Heart right ventricle (tissue), 16 donors: Measurements from ENCODE around the gene ETV2. TPM values are rescaled to one million over a fixed set of nuclear protein-coding genes. Genes with fewer than 3 reads are reported as not detected.

ENCODE experiments used
- ATAC-seq, 8 donors: fragments of 200-7000 bp; cut with Tn5 transposase; one replicate each; pipeline ENCODE4 v1.9.1; 2020; ENCODE audit warnings: mild to moderate bottlenecking in 8 of 8, moderate library complexity in 8 of 8, moderate number of reproducible peaks in 1 of 8
- DNase-seq, 2 donors: peaks; one replicate each; pipeline ENCODE4 v3.0.0-alpha.2; 2020
- H3K27ac ChIP-seq, 10 donors: fragments of 200-600 bp; sonication (generic) in 2 of 10; one replicate each; pipeline versions ENCODE4 v1.5.0 to v1.8.0; 2020 to 2022; ENCODE audit warnings: mild to moderate bottlenecking in 3 of 10
- H3K27me3 ChIP-seq, 7 donors: fragments of 200-600 bp; one replicate each; pipeline ENCODE4 v1.8.0; 2021 to 2022; ENCODE audit warnings: mild to moderate bottlenecking in 2 of 7
- H3K36me3 ChIP-seq, 9 donors: fragments of 200-600 bp; sonication (generic) in 1 of 9; one replicate each; pipeline versions ENCODE4 v1.5.0 to v1.8.0; 2020 to 2022; ENCODE audit warnings: mild to moderate bottlenecking in 2 of 9
- H3K4me1 ChIP-seq, 9 donors: fragments of 200-600 bp; sonication (generic) in 1 of 9; one replicate each; pipeline versions ENCODE4 v1.5.0 to v1.8.0; 2020 to 2022; ENCODE audit warnings: mild to moderate bottlenecking in 4 of 9
- H3K4me3 ChIP-seq, 10 donors: fragments of 200-600 bp; sonication (generic) in 2 of 10; one replicate each; pipeline versions ENCODE4 v1.5.0 to v1.8.0; 2020 to 2022; ENCODE audit warnings: mild to moderate bottlenecking in 7 of 10, moderate library complexity in 2 of 10
- H3K9me3 ChIP-seq, 11 donors: fragments of 200-600 bp in 10 of 11; sonication (generic) in 2 of 11; one replicate each; pipeline versions ENCODE4 v1.5.0 to v1.8.0; 2013 to 2022; ENCODE audit warnings: mild to moderate bottlenecking in 2 of 11, control low read depth in 1 of 11, moderate library complexity in 1 of 11
- WGBS, 2 donors: extraction: QIAGEN DNeasy Blood & Tissue Kit; methylation state at CpG; one replicate each; pipeline ENCODE4 v1.1.7; 2013; ENCODE audit warnings: inconsistent platforms in 1 of 2; 5-methylcytosine and 5-hydroxymethylcytosine counted together
- intact Hi-C, 10 donors: fragments of 100-400 bp; cut with DNase I; formaldehyde crosslinking; loops; one replicate each; pipeline versions ENCODE4 v1.11.1 to v1.14.2; 2022
- polyA plus RNA-seq, 2 donors: library from polyadenylated mRNA; stranded (reverse); fragments of 200-250 nt; gene quantifications; one replicate each; pipeline ENCODE4 v1.2.3, GENCODE V29; 2013
- total RNA-seq, 10 donors: library from RNA; stranded (reverse); fragmentation: NEBNext Ultra II Directional in 3 of 10; extraction: Animal tissue kit (Norgen Biotek cat#: 25700) in 3 of 10; gene quantifications; one replicate each; pipeline versions ENCODE4 v1.2.1 to v1.2.4, GENCODE V29; 2021 to 2023
- TF ChIP-seq, protein P1 (sequence below), 9 donors: fragments of 200-600 bp; sonication (generic) in 2 of 9; IDR thresholded peaks; one replicate each; pipeline versions ENCODE4 v1.5.0 to v1.8.0; 2021 to 2022; ENCODE audit warnings: antibody characterized with exemption in 9 of 9, mild to moderate bottlenecking in 5 of 9, moderate library complexity in 1 of 9
- donor health status: Arrhythmogenic right ventricular cardiomyopathy.
- donor health status: ischemic (EF 13 %, LVEDD 7.1; RV severe dilation, severe dysfunction).
- donor health status: healthy with polysubstance abuse.
- donor health status: DM: no; HTN: yes; CAD: no.
- donor health status: DM: no; HTN: no; CAD: no.
- donor health status: ischemic (EF 25% LVEDD 6.9; RV normal size, moderate dysfunction).
- donor health status: ischemic (EF 25% LVEDD 5.7; RV mildly dilated, moderate dysfunction).
- donor health status: healthy.
- donor health status: DM: yes; HTN: yes; CAD: no.
- donor health status: Ischemic cardiomyopathy.
- donor health status: ischemic (EF 35%, LVEDD 5.7; RV mildly dilated, moderate dysfunction).
- donor health status: nonischemic (EF 11% LVEDD 7.7; RV severe dilation, severe dysfunction).
- donor health status: DM: yes; HTN: yes; CAD: no.
- donor health status: PGD.
- donor health status: ischemic (EF 29% LVEDD 5.4; RV normal size, mild dysfunction).
- donor health status: nonischemic (EF 23%, LVEDD 6.1; RV moderate dilation, normal function).

The ETV2 gene
- total and polyA plus RNA-seq, 12 donors = 0.26 to 1.5 (median 0.41) TPM; not detected in 6

DNA sequence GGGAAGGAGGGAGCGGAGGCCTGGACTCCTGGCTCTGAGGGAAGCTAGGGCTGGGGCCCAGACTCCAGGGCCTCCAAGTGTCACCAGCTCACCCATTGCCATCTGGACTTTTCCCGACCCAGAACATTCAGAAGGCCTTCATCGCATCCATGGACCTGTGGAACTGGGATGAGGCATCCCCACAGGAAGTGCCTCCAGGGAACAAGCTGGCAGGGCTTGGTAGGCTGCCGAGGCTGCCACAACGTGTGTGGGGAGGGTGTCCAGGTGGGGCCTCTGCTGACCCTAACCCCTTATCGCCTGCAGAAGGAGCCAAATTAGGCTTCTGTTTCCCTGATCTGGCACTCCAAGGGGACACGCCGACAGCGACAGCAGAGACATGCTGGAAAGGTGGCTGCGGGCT lies 767 bp downstream of the ETV2 start:
- 65 to 72% methylated on average over 10 of the region's 10 CpGs for WGBS, 2 donors
- Histone ChIP-seq H3K9me3 (no peaks in the 10 kb centered on the region), H3K27me3 (no peaks in the 10 kb centered on the region), H3K36me3 (peaks cover 0 to 12% (median 9%) of the 10 kb centered on the region in 9 donors), H3K4me3 (no peak overlapping the region), H3K27ac (peak overlapping the region in 1 of 10 donors; percentile 66), H3K4me1 (peaks cover 5 to 41% (median 23%) of the 10 kb centered on the region in 9 donors)
- TF ChIP-seq, protein P1, sequence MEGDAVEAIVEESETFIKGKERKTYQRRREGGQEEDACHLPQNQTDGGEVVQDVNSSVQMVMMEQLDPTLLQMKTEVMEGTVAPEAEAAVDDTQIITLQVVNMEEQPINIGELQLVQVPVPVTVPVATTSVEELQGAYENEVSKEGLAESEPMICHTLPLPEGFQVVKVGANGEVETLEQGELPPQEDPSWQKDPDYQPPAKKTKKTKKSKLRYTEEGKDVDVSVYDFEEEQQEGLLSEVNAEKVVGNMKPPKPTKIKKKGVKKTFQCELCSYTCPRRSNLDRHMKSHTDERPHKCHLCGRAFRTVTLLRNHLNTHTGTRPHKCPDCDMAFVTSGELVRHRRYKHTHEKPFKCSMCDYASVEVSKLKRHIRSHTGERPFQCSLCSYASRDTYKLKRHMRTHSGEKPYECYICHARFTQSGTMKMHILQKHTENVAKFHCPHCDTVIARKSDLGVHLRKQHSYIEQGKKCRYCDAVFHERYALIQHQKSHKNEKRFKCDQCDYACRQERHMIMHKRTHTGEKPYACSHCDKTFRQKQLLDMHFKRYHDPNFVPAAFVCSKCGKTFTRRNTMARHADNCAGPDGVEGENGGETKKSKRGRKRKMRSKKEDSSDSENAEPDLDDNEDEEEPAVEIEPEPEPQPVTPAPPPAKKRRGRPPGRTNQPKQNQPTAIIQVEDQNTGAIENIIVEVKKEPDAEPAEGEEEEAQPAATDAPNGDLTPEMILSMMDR (IDR thresholded peaks at IDR 0.05) = no peak
- no peak for DNase-seq
- intact Hi-C loops = loop anchor here in 3 of 10 donors (5.0 to 10.0 kb wide), 2 partner anchors 95 to 98 kb away; partner anchors contain the start of gene TMEM147 (in 3 of the 3)
- ATAC-seq = no peak

DNA sequence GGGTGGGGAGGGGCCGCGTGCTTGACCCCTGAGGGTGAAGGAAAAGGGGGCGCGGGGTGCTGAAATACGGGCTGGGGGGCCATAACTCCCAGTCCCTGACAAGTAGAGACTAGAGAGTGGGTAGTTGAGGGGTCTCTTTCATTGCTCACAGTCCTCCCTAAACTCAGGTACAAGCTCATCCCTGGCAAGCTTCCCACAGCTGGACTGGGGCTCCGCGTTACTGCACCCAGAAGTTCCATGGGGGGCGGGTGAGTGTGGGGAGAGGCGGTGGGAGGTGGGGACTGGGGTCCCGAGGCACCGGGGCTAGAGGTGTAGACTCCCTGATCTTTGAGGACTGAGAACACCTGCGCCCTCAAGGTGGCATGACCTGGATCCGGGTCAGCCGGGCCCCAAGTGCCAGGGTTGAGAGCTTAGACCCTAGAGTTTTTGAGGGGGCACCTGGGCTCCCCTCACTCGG lies 1.3 kb downstream of the ETV2 start:
- no peak for DNase-seq
- peak overlapping the region in 7 of 10 donors; percentile 77 to 92 (median 85) for H3K27ac ChIP-seq
- no peaks in the 10 kb centered on the region for H3K9me3 ChIP-seq
- WGBS, 2 donors = 36 to 45% methylated on average over 15 of the region's 15 CpGs
- peaks cover 5 to 46% (median 23%) of the 10 kb centered on the region in 9 donors for H3K4me1 ChIP-seq
- TF ChIP-seq, protein P1 (IDR thresholded peaks at IDR 0.05) = no peak
- no peaks in the 10 kb centered on the region for H3K27me3 ChIP-seq
- intact Hi-C loops = loop anchor here in 3 of 10 donors (5.0 to 10.0 kb wide), 2 partner anchors 96 to 98 kb away; partner anchors contain the start of gene TMEM147 (in 3 of the 3)
- peaks cover 0 to 7% (median 4%) of the 10 kb centered on the region in 9 donors for H3K36me3 ChIP-seq
- peak overlapping the region; percentile 30 to 80 (median 62) for H3K4me3 ChIP-seq
- ATAC-seq = no peak

DNA sequence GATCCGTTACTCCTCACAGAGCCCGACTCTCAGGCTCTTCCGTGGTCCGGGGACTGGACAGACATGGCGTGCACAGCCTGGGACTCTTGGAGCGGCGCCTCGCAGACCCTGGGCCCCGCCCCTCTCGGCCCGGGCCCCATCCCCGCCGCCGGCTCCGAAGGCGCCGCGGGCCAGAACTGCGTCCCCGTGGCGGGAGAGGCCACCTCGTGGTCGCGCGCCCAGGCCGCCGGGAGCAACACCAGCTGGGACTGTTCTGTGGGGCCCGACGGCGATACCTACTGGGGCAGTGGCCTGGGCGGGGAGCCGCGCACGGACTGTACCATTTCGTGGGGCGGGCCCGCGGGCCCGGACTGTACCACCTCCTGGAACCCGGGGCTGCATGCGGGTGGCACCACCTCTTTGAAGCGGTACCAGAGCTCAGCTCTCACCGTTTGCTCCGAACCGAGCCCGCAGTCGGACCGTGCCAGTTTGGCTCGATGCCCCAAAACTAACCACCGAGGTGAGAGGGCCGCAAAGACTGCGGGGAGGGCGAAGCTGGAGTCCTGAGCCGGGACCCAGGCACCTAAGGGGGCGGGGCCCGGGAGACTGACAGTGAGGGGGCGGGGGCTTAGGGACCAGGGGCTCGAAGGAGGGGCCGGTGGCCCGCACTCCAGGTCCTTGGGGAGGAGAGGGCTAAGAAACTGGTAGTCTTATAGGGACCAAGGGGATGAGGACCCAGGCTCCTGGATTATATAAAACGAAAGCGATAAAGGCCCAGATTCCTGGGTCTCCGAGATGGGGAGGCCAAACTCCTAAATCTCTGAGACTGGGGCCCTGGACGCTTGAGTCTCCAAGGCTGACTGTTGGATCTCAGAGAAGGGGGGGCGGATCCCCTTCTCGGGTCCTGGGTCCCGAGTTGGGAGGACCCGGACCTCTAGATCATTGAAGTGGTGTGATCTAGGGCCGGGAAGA lies 2.0 kb downstream of the ETV2 start:
- peaks cover 5 to 47% (median 26%) of the 10 kb centered on the region in 9 donors for H3K4me1 ChIP-seq
- no peaks in the 10 kb centered on the region for H3K27me3 ChIP-seq
- DNase-seq = peak; percentile 78 to 82
- WGBS, 2 donors = 1% methylated on average over 69 of the region's 69 CpGs
- H3K27ac ChIP-seq = peak overlapping the region in 9 of 10 donors; percentile 72 to 92 (median 80)
- peak; percentile 49 to 72 (median 60) for ATAC-seq
- H3K4me3 ChIP-seq = peak overlapping the region; percentile 30 to 80 (median 62)
- H3K36me3 ChIP-seq = peaks cover 0 to under 1% (median 0%) of the 10 kb centered on the region in 9 donors
- H3K9me3 ChIP-seq = no peaks in the 10 kb centered on the region
- TF ChIP-seq, protein P1 (IDR thresholded peaks at IDR 0.05) = peak in 2 of 9 donors; percentile 16 to 27
- intact Hi-C loops = loop anchor here in 3 of 10 donors (5.0 to 10.0 kb wide), 2 partner anchors 96 to 99 kb away; partner anchors contain the start of gene TMEM147 (in 3 of the 3)
